Measurements from ENCODE around the gene SLC2A4RG.

DNA sequence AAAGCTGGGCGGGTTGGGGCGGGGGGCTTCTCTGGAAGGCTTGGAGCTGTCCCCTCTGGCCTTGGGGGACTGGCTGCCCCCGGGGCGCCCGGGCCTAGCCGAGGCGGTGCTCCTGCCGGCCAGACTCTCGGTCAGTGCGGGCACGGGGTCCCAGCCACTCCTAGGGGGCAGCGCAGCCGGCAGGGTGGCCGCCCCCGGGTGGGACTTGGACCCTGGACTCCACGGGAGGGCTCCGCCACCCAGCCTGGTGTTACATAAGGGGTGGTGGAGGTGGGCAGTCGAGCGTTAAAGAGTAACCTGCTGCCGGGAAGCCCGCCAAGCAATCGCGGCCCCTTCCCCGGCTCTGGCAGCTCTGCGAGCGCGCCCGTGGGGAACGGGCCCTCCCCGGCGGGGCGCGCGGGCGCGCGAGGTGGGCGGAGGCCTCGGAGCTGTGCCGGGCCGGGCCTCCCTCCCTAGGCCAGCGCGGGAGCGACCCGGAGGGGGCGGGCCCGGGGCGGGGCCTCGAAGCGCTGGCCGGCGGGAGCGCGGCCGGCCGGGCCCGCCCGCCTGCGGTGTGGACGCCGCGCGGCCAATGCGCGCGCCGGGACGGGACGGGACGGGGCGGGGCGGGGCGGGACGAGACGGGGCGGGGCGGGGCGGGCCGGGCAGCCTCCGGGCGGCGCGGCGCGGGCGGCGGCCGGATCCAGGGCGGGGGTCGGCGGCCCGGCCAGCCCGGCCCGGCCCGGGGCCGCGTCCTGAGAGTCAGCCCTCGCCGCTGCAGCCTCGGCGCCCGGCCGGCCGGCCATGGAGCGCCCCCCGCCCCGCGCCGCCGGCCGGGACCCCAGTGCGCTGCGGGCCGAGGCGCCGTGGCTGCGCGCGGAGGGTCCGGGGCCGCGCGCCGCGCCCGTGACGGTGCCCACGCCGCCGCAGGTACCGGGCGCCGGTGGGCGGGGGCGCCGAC is at the start of gene SLC2A4RG:
- TF ChIP-seq, protein P1, sequence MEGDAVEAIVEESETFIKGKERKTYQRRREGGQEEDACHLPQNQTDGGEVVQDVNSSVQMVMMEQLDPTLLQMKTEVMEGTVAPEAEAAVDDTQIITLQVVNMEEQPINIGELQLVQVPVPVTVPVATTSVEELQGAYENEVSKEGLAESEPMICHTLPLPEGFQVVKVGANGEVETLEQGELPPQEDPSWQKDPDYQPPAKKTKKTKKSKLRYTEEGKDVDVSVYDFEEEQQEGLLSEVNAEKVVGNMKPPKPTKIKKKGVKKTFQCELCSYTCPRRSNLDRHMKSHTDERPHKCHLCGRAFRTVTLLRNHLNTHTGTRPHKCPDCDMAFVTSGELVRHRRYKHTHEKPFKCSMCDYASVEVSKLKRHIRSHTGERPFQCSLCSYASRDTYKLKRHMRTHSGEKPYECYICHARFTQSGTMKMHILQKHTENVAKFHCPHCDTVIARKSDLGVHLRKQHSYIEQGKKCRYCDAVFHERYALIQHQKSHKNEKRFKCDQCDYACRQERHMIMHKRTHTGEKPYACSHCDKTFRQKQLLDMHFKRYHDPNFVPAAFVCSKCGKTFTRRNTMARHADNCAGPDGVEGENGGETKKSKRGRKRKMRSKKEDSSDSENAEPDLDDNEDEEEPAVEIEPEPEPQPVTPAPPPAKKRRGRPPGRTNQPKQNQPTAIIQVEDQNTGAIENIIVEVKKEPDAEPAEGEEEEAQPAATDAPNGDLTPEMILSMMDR (IDR thresholded peaks at IDR 0.05 in 2 of 3, conservative IDR thresholded peaks at IDR 0.05 in 1 of 3; ENCODE audit: borderline replicate concordance in 1 of 3, insufficient read depth in 1 of 3, low read depth in 2 of 3, low read length in 2 of 3) = no peak
- no peak for TF ChIP-seq EZH2phosphoT487 (IDR thresholded peaks at IDR 0.05; ENCODE audit: borderline replicate concordance)
- no peak for TF ChIP-seq SRF (IDR thresholded peaks at IDR 0.05; ENCODE audit: low read depth)
- TF ChIP-seq, protein P2, sequence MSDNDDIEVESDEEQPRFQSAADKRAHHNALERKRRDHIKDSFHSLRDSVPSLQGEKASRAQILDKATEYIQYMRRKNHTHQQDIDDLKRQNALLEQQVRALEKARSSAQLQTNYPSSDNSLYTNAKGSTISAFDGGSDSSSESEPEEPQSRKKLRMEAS (IDR thresholded peaks at IDR 0.05) = no peak; the same call in 1 of the 2 replicates
- TF ChIP-seq RAD21 (IDR thresholded peaks at IDR 0.05; ENCODE audit: low read depth) = no peak
- TF ChIP-seq POLR2AphosphoS5 (IDR thresholded peaks at IDR 0.05; ENCODE audit: low read depth, low read length) = 0 out of 2 replicates have a peak, but pooled peaks have one; percentile 45
- TF ChIP-seq EGR1 (IDR thresholded peaks at IDR 0.05; ENCODE audit: low read depth) = no peak
- no peak for TF ChIP-seq POLR2A (IDR thresholded peaks at IDR 0.05; ENCODE audit: borderline replicate concordance, extremely low read depth, insufficient read depth, insufficient read length)

All from HCT116 (cell line).